ENCODE measurements around the gene LIX1.

Gene LIX1

DNA sequence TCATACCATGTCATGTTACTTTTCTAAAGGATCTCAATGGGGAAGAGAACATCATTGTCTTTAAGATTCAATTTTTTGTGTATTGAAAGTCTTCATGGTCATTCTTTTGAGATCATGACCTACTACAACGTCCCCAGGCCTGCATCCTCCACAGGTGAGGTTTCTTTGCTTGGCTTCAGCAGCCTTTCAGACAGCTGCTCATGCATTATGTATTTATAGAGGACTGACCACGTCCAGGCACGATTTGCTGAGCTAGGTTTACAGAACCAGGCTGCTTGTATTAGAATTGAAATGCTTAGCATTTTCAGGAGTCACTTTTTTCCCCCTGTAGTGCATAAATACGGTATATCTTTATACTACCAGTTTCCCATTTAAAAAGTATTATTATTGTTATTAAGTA, 70.4 kb downstream of the LIX1 start:
- DNase-seq: no peak

DNA sequence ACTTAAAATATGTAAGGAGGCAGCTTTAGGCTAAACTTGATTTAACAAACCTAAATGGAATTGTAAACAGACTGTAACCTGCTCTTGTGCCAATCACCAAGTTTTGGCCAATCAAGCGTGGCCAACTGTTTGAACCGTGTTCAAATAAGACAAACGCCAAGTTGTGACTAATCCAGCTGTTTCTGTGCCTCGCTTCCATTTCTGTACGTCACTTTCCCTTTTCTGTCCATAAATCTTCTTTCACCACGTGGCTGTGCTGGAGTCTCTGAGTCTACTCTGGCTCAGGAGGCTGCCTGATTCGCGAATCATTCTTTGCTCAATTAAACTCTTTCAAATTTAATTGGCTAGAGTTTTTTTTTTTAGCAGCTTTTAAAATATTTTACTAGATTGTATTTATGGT, 71.3 kb downstream of the LIX1 start:
- DNase-seq: no peak

DNA sequence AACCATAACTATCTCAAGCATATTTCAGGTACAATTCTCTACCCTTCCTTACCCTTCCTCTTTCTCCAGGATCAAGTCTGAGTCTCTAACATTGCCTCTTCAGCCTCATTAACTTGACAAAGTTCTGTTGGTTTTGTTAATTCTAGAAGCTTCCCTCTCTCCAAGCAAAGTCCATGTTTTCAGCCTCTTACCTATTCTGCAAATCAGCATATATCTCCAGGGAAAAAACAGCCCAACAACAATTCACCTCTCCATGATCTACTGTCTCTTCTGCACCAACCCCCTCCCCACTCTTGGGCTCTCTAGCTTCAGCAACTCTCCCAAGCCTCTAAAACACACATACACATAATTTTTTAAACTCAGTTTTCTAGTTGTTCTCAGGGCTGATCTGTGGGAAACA, 72.2 kb downstream of the LIX1 start:
- DNase-seq: no peak

DNA sequence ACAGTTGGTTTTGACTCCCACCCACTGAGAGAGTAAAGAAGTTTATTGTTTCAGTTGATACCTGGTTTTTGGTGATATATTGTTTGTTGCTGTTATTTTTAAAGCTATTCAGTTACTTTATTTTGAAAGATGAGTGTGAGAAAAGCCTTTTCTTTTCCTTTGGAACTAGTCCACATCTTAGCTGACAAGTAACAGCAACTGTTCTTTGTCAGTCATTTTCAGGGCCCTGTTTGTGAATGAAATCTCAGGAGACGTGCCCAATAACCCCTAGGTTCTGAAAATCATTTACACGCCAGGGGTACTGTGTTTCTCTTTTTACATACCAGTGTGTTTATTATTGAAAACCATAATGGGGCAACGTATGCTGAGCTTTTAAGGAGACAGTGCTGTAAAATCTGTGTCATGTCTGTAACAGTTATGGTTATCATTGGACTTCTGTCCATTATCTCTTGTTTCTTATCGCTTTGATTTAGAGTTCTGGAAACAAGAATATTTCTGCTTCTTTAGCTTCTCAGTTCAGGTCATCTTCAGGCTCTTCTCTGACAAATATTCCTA, 75.0 kb downstream of the LIX1 start:
- DNase-seq: no peak

DNA sequence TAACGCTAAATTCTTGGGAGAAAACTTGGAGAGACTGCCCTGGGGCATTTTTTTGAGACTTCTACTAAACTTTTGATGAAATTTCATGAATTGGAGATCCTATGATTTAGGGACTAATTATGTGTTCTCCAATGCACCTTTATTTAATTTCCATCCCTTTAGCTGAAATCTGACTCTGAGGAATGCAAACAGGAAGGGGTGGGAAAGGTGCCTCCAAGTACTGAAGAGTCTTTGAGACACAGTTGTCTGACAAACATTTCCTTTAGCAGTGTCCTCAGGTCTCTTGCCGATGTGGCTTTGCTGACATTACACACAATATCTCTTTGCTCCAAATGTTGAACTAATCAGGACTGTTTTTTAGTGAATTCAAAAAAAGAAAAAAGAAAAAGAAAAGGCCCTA, 76.9 kb downstream of the LIX1 start:
- DNase-seq: no peak

DNA sequence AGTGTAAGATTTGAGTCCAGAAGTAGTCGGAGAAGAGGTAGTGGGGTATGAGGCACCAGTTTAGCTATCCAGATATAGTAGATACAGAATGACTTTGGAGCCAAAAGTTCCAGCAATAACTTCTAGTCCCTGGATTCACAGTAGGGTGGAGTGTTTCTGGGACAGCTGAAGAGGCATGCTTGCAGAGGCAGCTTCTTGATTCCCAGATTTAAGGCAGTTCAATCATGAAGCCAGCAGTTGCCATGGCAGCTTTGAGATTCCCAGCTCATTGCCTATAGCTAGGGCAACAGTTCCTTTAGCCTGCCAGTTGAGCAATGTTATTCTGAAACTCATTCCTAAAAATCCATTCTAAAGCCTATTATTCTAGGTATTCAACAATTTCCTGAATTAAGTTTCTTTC, 79.2 kb downstream of the LIX1 start:
- DNase-seq: no peak

DNA sequence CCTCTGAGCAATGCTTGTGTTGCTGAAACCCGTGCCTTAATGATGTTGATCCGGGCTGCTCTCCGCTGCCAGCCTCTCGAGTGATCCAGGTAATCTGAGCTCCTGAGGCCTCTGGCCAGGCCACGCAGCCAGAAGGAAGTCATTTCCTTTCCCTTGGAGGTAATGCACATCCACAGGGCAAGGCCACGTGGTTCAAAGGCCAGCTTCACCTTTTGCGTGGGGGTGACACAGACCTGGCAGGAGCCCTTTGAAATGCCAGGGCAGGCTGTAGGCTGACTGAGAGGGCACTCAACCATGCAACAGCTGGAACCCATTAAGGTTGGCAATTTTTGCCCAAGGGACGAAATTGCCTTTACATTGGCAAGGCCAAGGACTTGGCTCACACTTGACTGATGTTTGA, 80.4 kb downstream of the LIX1 start:
- no peak for DNase-seq

DNA sequence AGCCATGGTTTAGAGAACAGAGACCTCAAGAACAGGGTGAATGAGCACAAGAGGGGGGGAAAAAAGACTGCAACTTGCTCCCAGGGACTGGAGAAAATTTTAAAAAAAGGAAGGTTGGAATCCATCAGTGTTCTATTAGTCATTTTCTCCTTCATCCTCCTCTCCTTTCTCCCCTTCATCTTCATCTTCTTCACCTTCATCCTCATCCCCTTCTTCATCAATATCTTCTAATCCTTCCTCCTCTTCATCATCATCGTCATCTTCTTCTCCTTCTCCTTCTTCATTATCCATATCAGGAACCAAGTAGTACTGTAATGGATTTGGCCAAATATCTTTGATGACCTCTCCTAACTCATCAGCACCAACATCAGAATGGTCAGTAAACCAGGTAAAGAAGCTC, 86.1 kb downstream of the LIX1 start:
- no peak for DNase-seq

DNA sequence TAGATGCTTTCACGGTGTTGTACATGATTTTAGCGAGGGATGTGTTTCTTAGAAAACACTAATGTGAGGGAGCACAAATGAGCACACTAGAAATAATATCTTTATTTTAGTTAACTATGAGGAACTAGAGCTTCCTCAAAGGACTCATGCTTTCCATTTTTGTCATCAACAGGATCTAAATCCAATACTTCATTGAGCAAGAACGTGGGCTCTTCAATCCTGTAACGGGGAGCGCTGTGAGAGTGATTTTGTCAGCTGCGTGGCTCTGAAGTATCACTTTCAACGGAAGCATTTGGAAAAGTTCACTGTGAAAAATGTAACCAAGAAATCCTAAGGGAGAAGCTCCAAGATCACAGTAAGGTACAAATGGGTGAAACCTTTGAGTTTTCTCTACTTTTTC, 93.2 kb downstream of the LIX1 start:
- DNase-seq: no peak

DNA sequence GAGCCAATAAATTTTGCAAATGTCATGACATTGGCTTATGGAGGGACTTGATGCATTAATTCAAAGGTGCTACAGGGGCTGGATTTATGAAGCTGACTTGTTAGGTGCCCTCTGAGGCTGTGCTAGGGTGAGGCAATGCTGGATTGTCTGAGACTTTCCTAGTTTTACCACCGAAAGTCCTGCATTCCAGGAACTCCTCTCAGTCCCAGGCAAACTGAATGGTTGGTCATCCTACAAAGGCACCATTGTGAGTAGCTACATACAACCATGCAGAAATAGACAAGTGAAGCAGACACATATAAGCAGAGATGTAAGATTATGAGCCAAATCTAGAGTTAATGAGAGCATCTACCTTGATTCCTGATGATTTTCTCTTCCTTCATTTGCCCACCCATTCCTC, 95.3 kb downstream of the LIX1 start:
- no peak for DNase-seq

DNA sequence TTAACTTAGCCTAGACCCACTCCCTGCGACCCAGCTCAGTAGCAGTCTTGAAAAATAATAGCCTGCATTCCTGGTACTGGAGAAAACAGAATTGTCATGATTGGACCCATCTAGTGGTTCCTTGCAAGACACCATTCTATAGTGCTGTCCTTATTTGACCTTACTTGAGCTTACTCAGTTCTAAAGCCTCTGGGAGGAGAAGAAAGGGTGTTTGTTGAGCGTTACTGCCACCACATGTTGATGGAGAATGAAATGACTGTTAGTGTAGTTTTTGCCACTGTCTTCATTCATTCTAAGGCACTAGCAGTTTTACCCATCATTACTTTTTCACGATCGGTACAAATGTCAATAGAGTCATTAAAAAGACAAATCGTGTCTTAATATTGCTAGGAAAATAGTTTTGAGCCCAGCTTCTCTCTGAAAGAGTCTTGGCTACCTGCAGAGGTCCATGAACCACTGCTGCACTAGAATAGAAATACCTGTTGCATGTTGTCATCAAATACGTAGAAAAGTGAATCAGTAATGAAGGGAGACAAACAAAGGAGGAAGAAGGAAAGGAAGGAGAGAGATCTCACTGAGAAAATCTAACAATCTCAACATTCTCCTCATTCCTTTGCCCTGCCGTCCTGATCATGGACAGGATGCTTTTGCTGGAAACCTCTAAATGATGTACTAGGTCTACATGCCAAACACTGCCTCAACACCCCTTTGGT, 96.0 kb downstream of the LIX1 start:
- no peak for DNase-seq

DNA sequence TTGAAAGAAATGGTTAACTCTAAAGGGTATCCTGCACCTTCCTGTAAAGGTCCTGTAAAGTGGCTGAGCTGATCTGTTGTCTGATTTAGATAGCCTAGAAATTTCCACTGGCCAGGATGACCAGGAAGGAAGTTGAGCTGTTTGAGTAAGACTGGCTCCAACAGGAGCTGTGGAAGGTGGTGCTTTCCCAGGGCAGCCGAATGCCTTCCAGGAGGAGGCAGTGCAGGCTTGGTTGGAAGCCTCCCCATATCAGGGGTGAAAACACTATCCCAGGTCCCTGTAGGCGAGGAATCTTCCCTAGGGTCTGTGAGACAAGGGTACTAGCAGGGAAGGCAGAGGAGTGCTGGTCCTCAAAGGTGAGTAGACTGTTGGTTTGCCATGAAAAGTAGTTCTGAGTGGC, 98.4 kb downstream of the LIX1 start:
- no peak for DNase-seq

DNA sequence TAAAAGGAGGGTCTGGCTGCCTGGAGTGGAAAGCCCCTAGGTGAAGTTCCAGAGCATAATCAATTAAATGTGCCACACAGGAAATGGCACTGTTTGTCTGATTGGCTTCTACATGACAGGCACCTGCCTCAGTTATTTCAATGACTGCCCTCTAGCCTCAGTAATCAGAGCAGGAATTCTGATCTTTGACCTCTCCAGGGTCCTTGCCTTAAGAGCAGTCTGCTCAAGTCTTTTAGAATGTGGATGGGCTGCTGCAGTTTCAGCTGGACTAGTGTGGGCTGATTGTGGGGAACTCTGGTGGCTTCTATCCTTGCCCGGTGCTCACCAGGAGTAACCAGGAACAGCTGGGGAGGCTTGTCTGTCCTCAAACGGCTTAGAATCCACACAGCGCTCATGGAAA, 98.9 kb downstream of the LIX1 start:
- no peak for DNase-seq

DNA sequence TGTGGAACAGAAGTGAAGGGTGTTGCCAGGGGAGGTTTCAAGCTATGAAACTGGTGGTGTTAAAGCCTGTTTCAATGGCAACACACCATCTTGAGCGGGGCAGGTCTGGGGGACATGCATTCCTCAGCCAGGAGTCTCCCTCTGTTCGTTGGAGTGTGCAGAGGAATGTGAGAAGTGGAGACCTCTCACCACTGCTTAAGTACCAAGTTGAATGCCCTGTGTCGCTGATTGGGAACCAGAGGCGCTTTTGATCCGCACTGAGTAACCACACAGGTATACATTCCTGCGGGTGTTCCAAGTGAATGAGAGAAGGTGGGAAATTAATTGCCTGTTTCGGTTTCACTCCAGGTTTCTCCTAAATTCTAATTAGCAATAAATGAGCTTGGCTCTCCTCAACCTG, 99.4 kb downstream of the LIX1 start:
- no peak for DNase-seq

Measured in CD4-positive, alpha-beta T cell treated with Interleukin-12 subunit alpha and Interleukin-12 subunit beta, for 1 hour (primary cell).